ENCODE results near the gene TRIP11. TPM values are rescaled to one million over a fixed set of nuclear protein-coding genes. Genes with fewer than 3 reads are reported as not detected.

Gene TRIP11
- total and polyA plus RNA-seq, 2 of the 13 experiments (the other 11 are each of a cell fraction or from before 2014, with no cell fraction given) = 10.9 to 32.8 TPM

DNA sequence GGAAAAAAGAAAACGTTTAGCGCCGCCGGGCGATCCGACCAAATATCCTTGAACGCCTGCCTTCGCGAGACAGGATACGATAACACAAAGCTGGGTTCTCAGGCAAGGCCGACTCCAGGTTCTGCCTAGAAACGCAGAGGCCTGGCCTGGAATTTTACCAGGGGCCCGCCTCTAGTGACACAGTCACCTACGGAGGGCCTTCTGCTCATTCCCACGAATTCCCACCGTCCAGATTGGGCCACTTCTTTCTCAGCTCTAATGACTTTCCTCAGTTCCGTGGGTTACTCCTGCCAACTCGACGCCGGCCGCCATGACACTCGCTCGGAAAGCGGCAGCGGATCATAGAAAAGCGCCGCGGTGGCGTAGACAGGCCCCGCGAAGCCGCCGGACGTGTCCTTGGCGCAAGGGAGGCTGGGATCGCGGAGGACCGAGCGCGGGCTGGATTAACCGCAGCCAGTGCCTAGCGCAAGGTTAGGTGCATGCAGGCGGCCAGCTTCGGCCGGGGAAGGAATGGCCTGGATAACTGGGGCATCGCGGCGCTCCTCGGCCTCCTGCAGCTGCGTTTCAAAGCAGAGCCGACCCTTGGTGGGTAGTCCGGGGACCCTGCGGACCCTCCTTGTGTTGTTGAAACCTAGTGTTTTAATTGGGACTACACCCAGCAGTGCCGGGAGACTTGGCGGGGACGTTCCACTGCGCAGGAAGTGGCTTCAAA lies at the start of gene TRIP11 (continued):
- TF ChIP-seq, protein P1, sequence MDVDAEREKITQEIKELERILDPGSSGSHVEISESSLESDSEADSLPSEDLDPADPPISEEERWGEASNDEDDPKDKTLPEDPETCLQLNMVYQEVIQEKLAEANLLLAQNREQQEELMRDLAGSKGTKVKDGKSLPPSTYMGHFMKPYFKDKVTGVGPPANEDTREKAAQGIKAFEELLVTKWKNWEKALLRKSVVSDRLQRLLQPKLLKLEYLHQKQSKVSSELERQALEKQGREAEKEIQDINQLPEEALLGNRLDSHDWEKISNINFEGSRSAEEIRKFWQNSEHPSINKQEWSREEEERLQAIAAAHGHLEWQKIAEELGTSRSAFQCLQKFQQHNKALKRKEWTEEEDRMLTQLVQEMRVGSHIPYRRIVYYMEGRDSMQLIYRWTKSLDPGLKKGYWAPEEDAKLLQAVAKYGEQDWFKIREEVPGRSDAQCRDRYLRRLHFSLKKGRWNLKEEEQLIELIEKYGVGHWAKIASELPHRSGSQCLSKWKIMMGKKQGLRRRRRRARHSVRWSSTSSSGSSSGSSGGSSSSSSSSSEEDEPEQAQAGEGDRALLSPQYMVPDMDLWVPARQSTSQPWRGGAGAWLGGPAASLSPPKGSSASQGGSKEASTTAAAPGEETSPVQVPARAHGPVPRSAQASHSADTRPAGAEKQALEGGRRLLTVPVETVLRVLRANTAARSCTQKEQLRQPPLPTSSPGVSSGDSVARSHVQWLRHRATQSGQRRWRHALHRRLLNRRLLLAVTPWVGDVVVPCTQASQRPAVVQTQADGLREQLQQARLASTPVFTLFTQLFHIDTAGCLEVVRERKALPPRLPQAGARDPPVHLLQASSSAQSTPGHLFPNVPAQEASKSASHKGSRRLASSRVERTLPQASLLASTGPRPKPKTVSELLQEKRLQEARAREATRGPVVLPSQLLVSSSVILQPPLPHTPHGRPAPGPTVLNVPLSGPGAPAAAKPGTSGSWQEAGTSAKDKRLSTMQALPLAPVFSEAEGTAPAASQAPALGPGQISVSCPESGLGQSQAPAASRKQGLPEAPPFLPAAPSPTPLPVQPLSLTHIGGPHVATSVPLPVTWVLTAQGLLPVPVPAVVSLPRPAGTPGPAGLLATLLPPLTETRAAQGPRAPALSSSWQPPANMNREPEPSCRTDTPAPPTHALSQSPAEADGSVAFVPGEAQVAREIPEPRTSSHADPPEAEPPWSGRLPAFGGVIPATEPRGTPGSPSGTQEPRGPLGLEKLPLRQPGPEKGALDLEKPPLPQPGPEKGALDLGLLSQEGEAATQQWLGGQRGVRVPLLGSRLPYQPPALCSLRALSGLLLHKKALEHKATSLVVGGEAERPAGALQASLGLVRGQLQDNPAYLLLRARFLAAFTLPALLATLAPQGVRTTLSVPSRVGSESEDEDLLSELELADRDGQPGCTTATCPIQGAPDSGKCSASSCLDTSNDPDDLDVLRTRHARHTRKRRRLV (CRISPR knock-in tag; IDR thresholded peaks at IDR 0.05) = no peak
- TF ChIP-seq FOXA3 (CRISPR knock-in tag; IDR thresholded peaks at IDR 0.05) = peak; percentile 56
- TF ChIP-seq ZSCAN30 (CRISPR knock-in tag; IDR thresholded peaks at IDR 0.05) = no peak
- TF ChIP-seq, protein P2, sequence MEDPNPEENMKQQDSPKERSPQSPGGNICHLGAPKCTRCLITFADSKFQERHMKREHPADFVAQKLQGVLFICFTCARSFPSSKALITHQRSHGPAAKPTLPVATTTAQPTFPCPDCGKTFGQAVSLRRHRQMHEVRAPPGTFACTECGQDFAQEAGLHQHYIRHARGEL (CRISPR knock-in tag; IDR thresholded peaks at IDR 0.05) = no peak
- no peak for TF ChIP-seq KDM4B (CRISPR knock-in tag; IDR thresholded peaks at IDR 0.05)
- TF ChIP-seq, protein P3, sequence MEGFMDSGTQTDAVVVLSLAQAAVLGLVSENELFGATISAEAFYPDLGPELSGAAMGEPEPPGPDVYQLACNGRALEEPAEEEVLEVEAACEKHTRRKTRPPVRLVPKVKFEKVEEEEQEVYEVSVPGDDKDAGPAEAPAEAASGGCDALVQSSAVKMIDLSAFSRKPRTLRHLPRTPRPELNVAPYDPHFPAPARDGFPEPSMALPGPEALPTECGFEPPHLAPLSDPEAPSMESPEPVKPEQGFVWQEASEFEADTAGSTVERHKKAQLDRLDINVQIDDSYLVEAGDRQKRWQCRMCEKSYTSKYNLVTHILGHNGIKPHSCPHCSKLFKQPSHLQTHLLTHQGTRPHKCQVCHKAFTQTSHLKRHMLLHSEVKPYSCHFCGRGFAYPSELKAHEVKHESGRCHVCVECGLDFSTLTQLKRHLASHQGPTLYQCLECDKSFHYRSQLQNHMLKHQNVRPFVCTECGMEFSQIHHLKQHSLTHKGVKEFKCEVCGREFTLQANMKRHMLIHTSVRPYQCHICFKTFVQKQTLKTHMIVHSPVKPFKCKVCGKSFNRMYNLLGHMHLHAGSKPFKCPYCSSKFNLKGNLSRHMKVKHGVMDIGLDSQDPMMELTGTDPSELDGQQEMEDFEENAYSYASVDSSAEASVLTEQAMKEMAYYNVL (CRISPR knock-in tag; IDR thresholded peaks at IDR 0.05; ENCODE audit: borderline replicate concordance) = 0 out of 2 replicates have a peak, but pooled peaks have one; percentile 49
- TF ChIP-seq ZFP62 (CRISPR knock-in tag; IDR thresholded peaks at IDR 0.05) = no peak
- TF ChIP-seq ZNF629 (CRISPR knock-in tag; conservative IDR thresholded peaks at IDR 0.05) = 0 out of 2 replicates have a peak, but pooled peaks have one; percentile 5
- TF ChIP-seq PITX1 (CRISPR knock-in tag; IDR thresholded peaks at IDR 0.05) = peak; percentile 93
- TF ChIP-seq CREB1 (IDR thresholded peaks at IDR 0.05) = peak; percentile 83
- peak; percentile 83 for TF ChIP-seq CREB1 (CRISPR knock-in tag; IDR thresholded peaks at IDR 0.05)
- TF ChIP-seq, protein P4, sequence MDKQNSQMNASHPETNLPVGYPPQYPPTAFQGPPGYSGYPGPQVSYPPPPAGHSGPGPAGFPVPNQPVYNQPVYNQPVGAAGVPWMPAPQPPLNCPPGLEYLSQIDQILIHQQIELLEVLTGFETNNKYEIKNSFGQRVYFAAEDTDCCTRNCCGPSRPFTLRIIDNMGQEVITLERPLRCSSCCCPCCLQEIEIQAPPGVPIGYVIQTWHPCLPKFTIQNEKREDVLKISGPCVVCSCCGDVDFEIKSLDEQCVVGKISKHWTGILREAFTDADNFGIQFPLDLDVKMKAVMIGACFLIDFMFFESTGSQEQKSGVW (CRISPR knock-in tag; IDR thresholded peaks at IDR 0.05; ENCODE audit: borderline replicate concordance) = no peak
- TF ChIP-seq FOXK2 (IDR thresholded peaks at IDR 0.05) = no peak
- TF ChIP-seq ZNF160 (CRISPR knock-in tag; IDR thresholded peaks at IDR 0.05) = no peak; the same call in 1 of the 2 replicates
- TF ChIP-seq SMARCC2 (IDR thresholded peaks at IDR 0.05) = no peak
- TF ChIP-seq ZNF510 (CRISPR knock-in tag; IDR thresholded peaks at IDR 0.05; ENCODE audit: low read depth) = peak; percentile 83; the same call in 1 of the 2 replicates
- peak; percentile 32; the same call in 1 of the 2 replicates for TF ChIP-seq HOXD1 (CRISPR knock-in tag; IDR thresholded peaks at IDR 0.05)
- peak; percentile 54; the same call in 1 of the 2 replicates for TF ChIP-seq ZNF772 (CRISPR knock-in tag; IDR thresholded peaks at IDR 0.05)
- peak; percentile 79 for TF ChIP-seq ZNF543 (CRISPR knock-in tag; IDR thresholded peaks at IDR 0.05)
- TF ChIP-seq RNF2 (conservative IDR thresholded peaks at IDR 0.05; ENCODE audit: low read depth) = peak; percentile 42; the same call in 1 of the 2 replicates
- TF ChIP-seq, protein P5, sequence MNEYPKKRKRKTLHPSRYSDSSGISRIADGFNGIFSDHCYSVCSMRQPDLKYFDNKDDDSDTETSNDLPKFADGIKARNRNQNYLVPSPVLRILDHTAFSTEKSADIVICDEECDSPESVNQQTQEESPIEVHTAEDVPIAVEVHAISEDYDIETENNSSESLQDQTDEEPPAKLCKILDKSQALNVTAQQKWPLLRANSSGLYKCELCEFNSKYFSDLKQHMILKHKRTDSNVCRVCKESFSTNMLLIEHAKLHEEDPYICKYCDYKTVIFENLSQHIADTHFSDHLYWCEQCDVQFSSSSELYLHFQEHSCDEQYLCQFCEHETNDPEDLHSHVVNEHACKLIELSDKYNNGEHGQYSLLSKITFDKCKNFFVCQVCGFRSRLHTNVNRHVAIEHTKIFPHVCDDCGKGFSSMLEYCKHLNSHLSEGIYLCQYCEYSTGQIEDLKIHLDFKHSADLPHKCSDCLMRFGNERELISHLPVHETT (CRISPR knock-in tag; conservative IDR thresholded peaks at IDR 0.05) = peak; percentile 61; the same call in 1 of the 2 replicates
- peak; percentile 64 for TF ChIP-seq ETV5 (CRISPR knock-in tag; IDR thresholded peaks at IDR 0.05; ENCODE audit: borderline replicate concordance)

All from HepG2 (cell line).